ENCODE results near the gene C6orf132.
"Not testable (repeated sequence)": the region's sequence is repeated elsewhere in the genome, so short reads cannot be mapped to it uniquely, and the experiment has no call there.

Gene C6orf132

GRCh38 chr6:42142118-42142835 is at the start of gene C6orf132:
TSS of gene C6orf132 (minus strand) at chr6:42142620. CDS start at chr6:42142444, 176 bp downstream.
- DNase-seq (ENCODE audit: insufficient read length, low spot score) (no peak), FAIRE-seq (no peak)

- FAIRE-seq (no peak), DNase-seq (ENCODE audit: insufficient read length, low spot score) (no peak)
Measured at GRCh38 chr6:42190554-42191183, 48.2 kb upstream of the C6orf132 start.

GRCh38 chr6:42188406-42188805 is 46.0 kb upstream of the C6orf132 start:
- FAIRE-seq, result no peak

GRCh38 chr6:42185597-42185996 is 43.2 kb upstream of the C6orf132 start:
- FAIRE-seq, result no peak

More at GRCh38 chr6:42188406-42188805, 46.0 kb upstream of the C6orf132 start:
- no peak for DNase-seq (ENCODE audit: insufficient read length, low spot score)

GRCh38 chr6:42184475-42184874 is 42.1 kb upstream of the C6orf132 start:
- FAIRE-seq (no peak), DNase-seq (ENCODE audit: insufficient read length, low spot score) (no peak)

More at GRCh38 chr6:42185597-42185996, 43.2 kb upstream of the C6orf132 start:
- no peak for DNase-seq (ENCODE audit: insufficient read length, low spot score)

GRCh38 chr6:42182101-42182500 is 39.7 kb upstream of the C6orf132 start:
- FAIRE-seq, result no peak
- no peak for DNase-seq (ENCODE audit: insufficient read length, low spot score)

GRCh38 chr6:42179945-42180313 is 37.5 kb upstream of the C6orf132 start:
- DNase-seq (ENCODE audit: insufficient read length, low spot score), result no peak
- FAIRE-seq, result no peak

GRCh38 chr6:42179261-42179944 is 37.0 kb upstream of the C6orf132 start:
- DNase-seq (ENCODE audit: insufficient read length, low spot score), result no peak
- FAIRE-seq, result no peak

- FAIRE-seq, result no peak
- no peak for DNase-seq (ENCODE audit: insufficient read length, low spot score)
Measured at GRCh38 chr6:42177514-42178364, 35.3 kb upstream of the C6orf132 start.

- DNase-seq (ENCODE audit: insufficient read length, low spot score) (no peak), FAIRE-seq (no peak)
Measured at GRCh38 chr6:42176981-42177380, 34.6 kb upstream of the C6orf132 start.

GRCh38 chr6:42175860-42176259 is 33.4 kb upstream of the C6orf132 start:
- no peak for DNase-seq (ENCODE audit: insufficient read length, low spot score)
- FAIRE-seq, result no peak

- FAIRE-seq (no peak), DNase-seq (ENCODE audit: insufficient read length, low spot score) (no peak)
Measured at GRCh38 chr6:42173101-42173500, 30.7 kb upstream of the C6orf132 start, which contains the start of gene GUCA1A. TSS of gene GUCA1A (plus strand) at chr6:42173364. CDS start at chr6:42173614, 250 bp downstream.

- FAIRE-seq (no peak), DNase-seq (ENCODE audit: insufficient read length, low spot score) (no peak)
Measured at GRCh38 chr6:42171813-42172581, 29.6 kb upstream of the C6orf132 start.

GRCh38 chr6:42169780-42170179 is 27.4 kb upstream of the C6orf132 start:
- DNase-seq (ENCODE audit: insufficient read length, low spot score); FAIRE-seq: not testable (repeated sequence)

- DNase-seq (ENCODE audit: insufficient read length, low spot score) (no peak), FAIRE-seq (no peak)
Measured at GRCh38 chr6:42168650-42169049, 26.2 kb upstream of the C6orf132 start.

GRCh38 chr6:42166444-42167141 is 24.2 kb upstream of the C6orf132 start:
- peak; percentile 87 for FAIRE-seq

GRCh38 chr6:42165016-42165415 is 22.6 kb upstream of the C6orf132 start:
- DNase-seq (ENCODE audit: insufficient read length, low spot score), result no peak
- FAIRE-seq, result no peak

More at GRCh38 chr6:42166444-42167141, 24.2 kb upstream of the C6orf132 start:
- peak; percentile 79 for DNase-seq (ENCODE audit: insufficient read length, low spot score)

- FAIRE-seq, result no peak
- DNase-seq (ENCODE audit: insufficient read length, low spot score), result no peak
Measured at GRCh38 chr6:42163981-42164380, 21.6 kb upstream of the C6orf132 start.

GRCh38 chr6:42162812-42163211 is 20.4 kb upstream of the C6orf132 start:
- DNase-seq (ENCODE audit: insufficient read length, low spot score) (no peak), FAIRE-seq (no peak)

Data from GM19239 (cell line).